ENCODE results near the gene P2RX2. TPM values are rescaled to one million over a fixed set of nuclear protein-coding genes. Genes with fewer than 3 reads are reported as not detected.

Gene P2RX2
- total RNA-seq, 2 donors from 2014 or later: 1.0 TPM; not detected in 1

- H3K4me3 ChIP-seq: no peak overlapping the region
- no peak for TF ChIP-seq POLR2A (IDR thresholded peaks at IDR 0.05)
- peak; percentile 51 to 62 (median 60) for TF ChIP-seq CTCF (IDR thresholded peaks at IDR 0.05)
- no peaks in the 10 kb centered on the region for H3K27me3 ChIP-seq
- intact Hi-C loops (cut with DNase I): no loop called here
- no peak overlapping the region for H3K27ac ChIP-seq
- peak; percentile 36 for ATAC-seq
- DNase-seq: peak in 2 of 4 donors; percentile 31 to 49
- no peaks in the 10 kb centered on the region for H3K9me3 ChIP-seq
- peaks cover 0 to 13% of the 10 kb centered on the region in 2 donors for H3K36me3 ChIP-seq (replicated peaks in 1 of 2; ENCODE audit: insufficient read depth in 1 of 2, low read depth in 2 of 2)
- WGBS, 2 donors: 79 to 92% methylated on average over 16 to 25 of the region's 25 CpGs
- no peaks in the 10 kb centered on the region for H3K4me1 ChIP-seq
Observed at GRCh38 chr12:132638541-132639408, 20.2 kb downstream of the P2RX2 start.

DNA sequence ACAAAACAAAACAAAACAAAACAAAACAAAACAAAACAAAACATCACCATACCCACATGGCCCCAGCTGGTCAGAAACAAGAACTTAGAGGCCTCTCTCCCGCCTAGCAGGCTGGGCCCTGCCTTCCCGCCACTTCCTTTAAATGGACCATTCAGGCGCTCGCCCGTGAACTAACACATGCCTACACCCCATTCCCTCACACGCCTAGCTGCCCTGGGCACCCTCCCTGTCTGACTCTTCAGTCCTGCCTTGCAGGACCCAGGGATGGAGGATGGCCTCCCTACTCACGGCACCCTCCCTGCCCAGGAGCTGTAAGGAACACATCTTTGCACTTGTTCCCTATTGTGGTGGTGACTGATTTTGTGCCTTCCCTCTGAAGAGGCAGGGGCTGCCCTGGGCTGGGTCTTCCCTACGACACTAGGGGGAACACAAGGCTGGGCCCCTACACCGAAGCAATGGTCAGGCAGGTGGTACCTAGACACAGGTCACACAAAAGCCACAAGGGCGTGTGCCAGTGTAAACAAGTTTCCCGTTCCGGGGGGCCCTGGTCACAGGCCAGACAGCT lies 21.5 kb downstream of the P2RX2 start:
- intact Hi-C loops (cut with DNase I): no loop called here
- Histone ChIP-seq H3K27ac (no peak overlapping the region), H3K4me1 (no peaks in the 10 kb centered on the region), H3K4me3 (no peak overlapping the region), H3K27me3 (no peaks in the 10 kb centered on the region), H3K9me3 (no peaks in the 10 kb centered on the region), H3K36me3 (replicated peaks in 1 of 2; ENCODE audit: insufficient read depth in 1 of 2, low read depth in 2 of 2) (peaks cover 0 to 13% of the 10 kb centered on the region in 2 donors)
- no peak for TF ChIP-seq POLR2A (IDR thresholded peaks at IDR 0.05)
- no peak for TF ChIP-seq CTCF (IDR thresholded peaks at IDR 0.05)
- ATAC-seq (no peak), DNase-seq (no peak)
- WGBS, 2 donors: 86 to 94% methylated on average over 7 to 12 of the region's 12 CpGs

DNA sequence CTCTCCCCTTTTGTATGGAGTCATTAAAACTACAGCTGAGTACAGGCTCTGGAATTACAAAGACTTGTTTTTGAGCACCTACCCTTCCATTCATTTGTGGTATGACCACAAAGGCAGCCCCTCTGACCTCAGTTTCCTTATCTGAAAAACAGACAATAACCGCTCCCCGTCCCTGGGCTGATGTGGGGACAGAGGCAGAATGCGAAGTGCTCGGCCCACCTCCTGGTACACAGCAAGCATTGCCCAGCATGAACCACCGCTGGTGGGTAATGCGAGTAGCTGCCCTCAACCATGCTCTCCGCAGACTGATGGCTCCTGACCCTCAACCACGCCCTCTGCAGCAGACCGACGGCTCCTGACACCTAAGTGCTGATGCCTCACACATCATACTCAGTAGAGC lies 22.4 kb downstream of the P2RX2 start:
- H3K27me3 ChIP-seq: no peaks in the 10 kb centered on the region
- intact Hi-C loops (cut with DNase I): no loop called here
- DNase-seq: no peak
- no peak for ATAC-seq
- 76 to 82% methylated on average over 7 to 10 of the region's 10 CpGs for WGBS, 2 donors
- H3K4me1 ChIP-seq: no peaks in the 10 kb centered on the region
- no peak overlapping the region for H3K4me3 ChIP-seq
- peaks cover 0 to 10% of the 10 kb centered on the region in 2 donors for H3K36me3 ChIP-seq (replicated peaks in 1 of 2; ENCODE audit: insufficient read depth in 1 of 2, low read depth in 2 of 2)
- TF ChIP-seq POLR2A (IDR thresholded peaks at IDR 0.05) (no peak), CTCF (IDR thresholded peaks at IDR 0.05) (no peak)
- H3K9me3 ChIP-seq: no peaks in the 10 kb centered on the region
- H3K27ac ChIP-seq: no peak overlapping the region

GRCh38 chr12:132641811-132642650 lies 23.5 kb downstream of the P2RX2 start:
- H3K4me3 ChIP-seq: no peak overlapping the region
- 94 to 95% methylated on average over 9 to 28 of the region's 28 CpGs for WGBS, 2 donors
- no peak overlapping the region for H3K27ac ChIP-seq
- no peaks in the 10 kb centered on the region for H3K4me1 ChIP-seq
- intact Hi-C loops (cut with DNase I): no loop called here
- no peaks in the 10 kb centered on the region for H3K27me3 ChIP-seq
- H3K36me3 ChIP-seq (replicated peaks in 1 of 2; ENCODE audit: insufficient read depth in 1 of 2, low read depth in 2 of 2): peaks cover 0 to 10% of the 10 kb centered on the region in 2 donors
- peak in 1 of 4 donors; percentile 6 for DNase-seq
- H3K9me3 ChIP-seq: no peaks in the 10 kb centered on the region
- no peak for ATAC-seq
- TF ChIP-seq POLR2A (IDR thresholded peaks at IDR 0.05): no peak

All from body of pancreas (tissue), 4 donors.